HCT116 (cell line): Measurements from ENCODE around the gene CALML3.

Experiments used
- CTCF ChIP-seq, 3 experiments: fragments of 200-600 bp in 1 of 3; sonication (generic) in 1 of 3; IDR thresholded peaks in 2 of 3; conservative IDR thresholded peaks in 1 of 3; 2 replicates each; pipeline ENCODE4 v1.5.1; 2012 to 2017; ENCODE audit warnings: low read depth in 2 of 3, low read length in 2 of 3, antibody characterized with exemption in 1 of 3, borderline replicate concordance in 1 of 3, control low read depth in 1 of 3, mild to moderate bottlenecking in 1 of 3, mixed read lengths in 1 of 3, mixed run types in 1 of 3, moderate library complexity in 1 of 3; ENCODE audit not compliant: insufficient read depth in 1 of 3
- EZH2 ChIP-seq: fragments of 200-600 bp; sonication (generic); IDR thresholded peaks from 2 replicates; pipeline ENCODE4 v1.6.1; 2017; ENCODE audit warnings: antibody characterized with exemption, mixed run types
- EZH2phosphoT487 ChIP-seq: fragments of 200-600 bp; IDR thresholded peaks from 2 replicates; pipeline ENCODE4 v1.6.1; 2018; ENCODE audit warnings: antibody characterized with exemption, borderline replicate concordance
- MAX ChIP-seq: IDR thresholded peaks from 2 replicates; pipeline ENCODE4 v1.6.1; 2012
- POLR2A ChIP-seq: IDR thresholded peaks from 2 replicates; pipeline ENCODE4 v1.7.0; 2011; ENCODE audit warnings: borderline replicate concordance; ENCODE audit not compliant: insufficient read depth, insufficient read length; ENCODE audit errors: extremely low read depth
- POLR2AphosphoS5 ChIP-seq: IDR thresholded peaks from 2 replicates; pipeline ENCODE4 v1.6.1; 2011; ENCODE audit warnings: mild to moderate bottlenecking, low read depth, low read length, moderate library complexity
- SIN3A ChIP-seq: IDR thresholded peaks from 2 replicates; pipeline ENCODE4 v1.6.1; 2012; ENCODE audit warnings: low read depth
- SP1 ChIP-seq: IDR thresholded peaks from 2 replicates; pipeline ENCODE4 v1.6.1; 2012; ENCODE audit warnings: low read depth

DNA sequence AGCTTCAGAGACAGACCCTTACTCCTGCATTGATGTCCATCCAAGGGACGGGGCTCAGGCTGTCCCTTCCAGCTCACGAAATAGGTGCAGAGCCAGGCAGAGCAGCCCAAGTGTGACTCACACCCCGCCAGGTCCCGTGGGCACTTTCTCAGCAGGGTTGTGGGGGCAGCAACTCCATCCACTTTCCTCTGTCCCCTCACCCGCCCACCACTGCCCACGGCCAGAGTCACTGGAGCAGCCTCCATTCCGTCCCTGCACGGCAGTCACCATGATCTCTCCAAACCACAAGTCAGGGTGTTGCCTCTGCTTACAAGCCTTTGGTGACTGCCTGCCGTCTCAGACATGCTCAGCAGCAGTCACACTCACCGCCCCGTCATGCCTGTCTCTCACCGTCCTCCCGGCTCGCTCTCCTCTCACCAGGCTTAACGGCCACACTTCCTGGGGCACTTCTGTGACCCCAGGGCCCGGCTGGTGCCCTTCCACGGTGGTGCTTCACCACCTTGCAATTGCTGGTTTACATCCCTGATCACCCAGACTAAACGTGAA lies 39.3 kb downstream of the CALML3 start:
- TF ChIP-seq CTCF (IDR thresholded peaks at IDR 0.05 in 2 of 3, conservative IDR thresholded peaks at IDR 0.05 in 1 of 3; ENCODE audit: borderline replicate concordance in 1 of 3, insufficient read depth in 1 of 3, low read depth in 2 of 3, low read length in 2 of 3): no peak
- TF ChIP-seq EZH2phosphoT487: no peak
- no peak for TF ChIP-seq POLR2AphosphoS5
- TF ChIP-seq SP1: no peak
- TF ChIP-seq POLR2A: no peak
- no peak for TF ChIP-seq SIN3A
- TF ChIP-seq MAX: no peak
- TF ChIP-seq EZH2: no peak
